DOHH2 (cell line): Measurements from ENCODE around the gene CYP4F11.

Source experiments
- CTCF ChIP-seq: fragments of 200-600 bp; sonication (generic); IDR thresholded peaks from one replicate; pipeline ENCODE4 v1.5.1; 2014; ENCODE audit warnings: antibody characterized with exemption, mild to moderate bottlenecking, low read depth, low read length; ENCODE audit not compliant: poor library complexity, severe bottlenecking
- EZH2phosphoT487 ChIP-seq: fragments of 200-600 bp; sonication (generic); IDR thresholded peaks from 2 replicates; pipeline ENCODE4 v1.6.1; 2017; ENCODE audit warnings: borderline replicate concordance, mild to moderate bottlenecking, antibody characterized with exemption, low read length, moderate library complexity, mixed read lengths

GRCh38 chr19:15902254-15902653 lies 32.1 kb downstream of the CYP4F11 start:
- TF ChIP-seq CTCF (no peak), EZH2phosphoT487 (no peak)
